Measurements from ENCODE around the gene WBP2. TPM values are rescaled to one million over a fixed set of nuclear protein-coding genes. Genes with fewer than 3 reads are reported as not detected.

Gene WBP2
- total and polyA plus RNA-seq, 2 of the 13 experiments (the other 11 are each of a cell fraction or from before 2014, with no cell fraction given), result 29.2 to 29.5 TPM

DNA sequence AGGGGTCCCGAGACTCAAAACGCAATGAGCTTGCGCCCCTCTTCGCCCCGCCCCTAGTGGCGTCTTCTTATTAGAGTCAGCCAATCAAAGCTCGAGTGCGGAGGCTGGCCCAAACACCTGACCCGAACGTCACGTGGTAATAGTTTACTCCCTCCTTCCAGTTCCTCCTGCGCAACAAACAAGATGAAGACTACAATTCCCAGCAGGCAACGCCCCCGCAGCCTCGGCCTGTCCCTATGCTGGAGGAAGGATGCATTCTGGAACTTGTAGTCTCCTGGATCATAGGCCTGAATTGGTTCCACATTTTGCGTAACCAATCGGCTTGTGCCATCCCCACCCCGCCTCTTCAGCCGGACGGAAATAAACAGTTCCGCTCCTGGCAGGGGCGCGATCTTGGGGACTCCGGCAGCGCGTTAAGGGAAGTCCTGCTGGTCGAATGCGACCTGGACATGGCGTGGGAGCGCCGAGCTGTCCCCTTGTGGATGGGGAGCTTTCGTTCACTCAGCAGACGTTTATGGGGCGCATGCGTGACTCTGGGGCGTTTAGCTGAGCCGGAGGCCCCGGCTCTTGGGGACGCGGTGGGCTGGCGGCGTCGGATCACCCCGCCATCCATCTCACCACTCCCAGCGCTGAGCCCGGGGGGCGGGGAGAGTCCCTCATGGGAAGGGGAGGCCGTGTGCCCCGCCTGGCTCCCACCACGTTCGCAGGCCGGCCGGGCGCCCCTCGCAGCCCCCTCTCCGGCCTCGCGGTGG lies at the start of gene WBP2 (continued):
- peak; percentile 93 for TF ChIP-seq ZNF335 (CRISPR knock-in tag; IDR thresholded peaks at IDR 0.05)
- 0 out of 2 replicates have a peak, but pooled peaks have one; percentile 31 for TF ChIP-seq RNF2 (conservative IDR thresholded peaks at IDR 0.05; ENCODE audit: low read depth)
- TF ChIP-seq IKZF5 (CRISPR knock-in tag; IDR thresholded peaks at IDR 0.05), result peak; percentile 84; the same call in 1 of the 2 replicates
- peak; percentile 76; the same call in 1 of the 2 replicates for TF ChIP-seq IRX3 (CRISPR knock-in tag; IDR thresholded peaks at IDR 0.05; ENCODE audit: borderline replicate concordance, low read depth)
- TF ChIP-seq FOXK1 (CRISPR knock-in tag; IDR thresholded peaks at IDR 0.05; ENCODE audit: borderline replicate concordance, low read depth), result peak; percentile 98
- peak; percentile 24; the same call in 1 of the 2 replicates for TF ChIP-seq BHLHE40 (IDR thresholded peaks at IDR 0.05; ENCODE audit: low read length)
- TF ChIP-seq CHD4 (IDR thresholded peaks at IDR 0.05; ENCODE audit: borderline replicate concordance, low read length), result no peak
- no peak for TF ChIP-seq RFX1 (IDR thresholded peaks at IDR 0.05)
- TF ChIP-seq, protein P1, sequence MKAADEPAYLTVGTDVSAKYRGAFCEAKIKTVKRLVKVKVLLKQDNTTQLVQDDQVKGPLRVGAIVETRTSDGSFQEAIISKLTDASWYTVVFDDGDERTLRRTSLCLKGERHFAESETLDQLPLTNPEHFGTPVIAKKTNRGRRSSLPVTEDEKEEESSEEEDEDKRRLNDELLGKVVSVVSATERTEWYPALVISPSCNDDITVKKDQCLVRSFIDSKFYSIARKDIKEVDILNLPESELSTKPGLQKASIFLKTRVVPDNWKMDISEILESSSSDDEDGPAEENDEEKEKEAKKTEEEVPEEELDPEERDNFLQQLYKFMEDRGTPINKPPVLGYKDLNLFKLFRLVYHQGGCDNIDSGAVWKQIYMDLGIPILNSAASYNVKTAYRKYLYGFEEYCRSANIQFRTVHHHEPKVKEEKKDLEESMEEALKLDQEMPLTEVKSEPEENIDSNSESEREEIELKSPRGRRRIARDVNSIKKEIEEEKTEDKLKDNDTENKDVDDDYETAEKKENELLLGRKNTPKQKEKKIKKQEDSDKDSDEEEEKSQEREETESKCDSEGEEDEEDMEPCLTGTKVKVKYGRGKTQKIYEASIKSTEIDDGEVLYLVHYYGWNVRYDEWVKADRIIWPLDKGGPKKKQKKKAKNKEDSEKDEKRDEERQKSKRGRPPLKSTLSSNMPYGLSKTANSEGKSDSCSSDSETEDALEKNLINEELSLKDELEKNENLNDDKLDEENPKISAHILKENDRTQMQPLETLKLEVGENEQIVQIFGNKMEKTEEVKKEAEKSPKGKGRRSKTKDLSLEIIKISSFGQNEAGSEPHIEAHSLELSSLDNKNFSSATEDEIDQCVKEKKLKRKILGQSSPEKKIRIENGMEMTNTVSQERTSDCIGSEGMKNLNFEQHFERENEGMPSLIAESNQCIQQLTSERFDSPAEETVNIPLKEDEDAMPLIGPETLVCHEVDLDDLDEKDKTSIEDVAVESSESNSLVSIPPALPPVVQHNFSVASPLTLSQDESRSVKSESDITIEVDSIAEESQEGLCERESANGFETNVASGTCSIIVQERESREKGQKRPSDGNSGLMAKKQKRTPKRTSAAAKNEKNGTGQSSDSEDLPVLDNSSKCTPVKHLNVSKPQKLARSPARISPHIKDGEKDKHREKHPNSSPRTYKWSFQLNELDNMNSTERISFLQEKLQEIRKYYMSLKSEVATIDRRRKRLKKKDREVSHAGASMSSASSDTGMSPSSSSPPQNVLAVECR (CRISPR knock-in tag; IDR thresholded peaks at IDR 0.05; ENCODE audit: borderline replicate concordance), result peak; percentile 98
- peak; percentile 89; the same call in 1 of the 2 replicates for TF ChIP-seq BORCS8-MEF2B (CRISPR knock-in tag; IDR thresholded peaks at IDR 0.05)
- no peak for TF ChIP-seq ARNT (IDR thresholded peaks at IDR 0.05)
- TF ChIP-seq ATF5 (CRISPR knock-in tag; IDR thresholded peaks at IDR 0.05; ENCODE audit: low read depth), result 0 out of 2 replicates have a peak, but pooled peaks have one; percentile 70
- TF ChIP-seq, protein P2, sequence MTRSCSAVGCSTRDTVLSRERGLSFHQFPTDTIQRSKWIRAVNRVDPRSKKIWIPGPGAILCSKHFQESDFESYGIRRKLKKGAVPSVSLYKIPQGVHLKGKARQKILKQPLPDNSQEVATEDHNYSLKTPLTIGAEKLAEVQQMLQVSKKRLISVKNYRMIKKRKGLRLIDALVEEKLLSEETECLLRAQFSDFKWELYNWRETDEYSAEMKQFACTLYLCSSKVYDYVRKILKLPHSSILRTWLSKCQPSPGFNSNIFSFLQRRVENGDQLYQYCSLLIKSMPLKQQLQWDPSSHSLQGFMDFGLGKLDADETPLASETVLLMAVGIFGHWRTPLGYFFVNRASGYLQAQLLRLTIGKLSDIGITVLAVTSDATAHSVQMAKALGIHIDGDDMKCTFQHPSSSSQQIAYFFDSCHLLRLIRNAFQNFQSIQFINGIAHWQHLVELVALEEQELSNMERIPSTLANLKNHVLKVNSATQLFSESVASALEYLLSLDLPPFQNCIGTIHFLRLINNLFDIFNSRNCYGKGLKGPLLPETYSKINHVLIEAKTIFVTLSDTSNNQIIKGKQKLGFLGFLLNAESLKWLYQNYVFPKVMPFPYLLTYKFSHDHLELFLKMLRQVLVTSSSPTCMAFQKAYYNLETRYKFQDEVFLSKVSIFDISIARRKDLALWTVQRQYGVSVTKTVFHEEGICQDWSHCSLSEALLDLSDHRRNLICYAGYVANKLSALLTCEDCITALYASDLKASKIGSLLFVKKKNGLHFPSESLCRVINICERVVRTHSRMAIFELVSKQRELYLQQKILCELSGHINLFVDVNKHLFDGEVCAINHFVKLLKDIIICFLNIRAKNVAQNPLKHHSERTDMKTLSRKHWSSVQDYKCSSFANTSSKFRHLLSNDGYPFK (CRISPR knock-in tag; IDR thresholded peaks at IDR 0.05; ENCODE audit: borderline replicate concordance), result peak; percentile 88
- TF ChIP-seq NAIF1 (CRISPR knock-in tag; IDR thresholded peaks at IDR 0.05; ENCODE audit: borderline replicate concordance), result peak; percentile 100
- no peak; the same call in 1 of the 2 replicates for TF ChIP-seq BRD4 (CRISPR knock-in tag; IDR thresholded peaks at IDR 0.05)
- TF ChIP-seq, protein P3, sequence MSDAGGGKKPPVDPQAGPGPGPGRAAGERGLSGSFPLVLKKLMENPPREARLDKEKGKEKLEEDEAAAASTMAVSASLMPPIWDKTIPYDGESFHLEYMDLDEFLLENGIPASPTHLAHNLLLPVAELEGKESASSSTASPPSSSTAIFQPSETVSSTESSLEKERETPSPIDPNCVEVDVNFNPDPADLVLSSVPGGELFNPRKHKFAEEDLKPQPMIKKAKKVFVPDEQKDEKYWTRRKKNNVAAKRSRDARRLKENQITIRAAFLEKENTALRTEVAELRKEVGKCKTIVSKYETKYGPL (CRISPR knock-in tag; IDR thresholded peaks at IDR 0.05), result peak; percentile 73; the same call in 1 of the 2 replicates
- TF ChIP-seq ZNF549 (CRISPR knock-in tag; IDR thresholded peaks at IDR 0.05), result no peak
- peak; percentile 65 for TF ChIP-seq ZNF543 (CRISPR knock-in tag; IDR thresholded peaks at IDR 0.05)

All from HepG2 (cell line).